ENCODE results near the gene FAM170B. TPM values are rescaled to one million over a fixed set of nuclear protein-coding genes. Genes with fewer than 3 reads are reported as not detected.

The FAM170B gene
- total RNA-seq, 2 experiments from 2014 or later, result not detected

DNA sequence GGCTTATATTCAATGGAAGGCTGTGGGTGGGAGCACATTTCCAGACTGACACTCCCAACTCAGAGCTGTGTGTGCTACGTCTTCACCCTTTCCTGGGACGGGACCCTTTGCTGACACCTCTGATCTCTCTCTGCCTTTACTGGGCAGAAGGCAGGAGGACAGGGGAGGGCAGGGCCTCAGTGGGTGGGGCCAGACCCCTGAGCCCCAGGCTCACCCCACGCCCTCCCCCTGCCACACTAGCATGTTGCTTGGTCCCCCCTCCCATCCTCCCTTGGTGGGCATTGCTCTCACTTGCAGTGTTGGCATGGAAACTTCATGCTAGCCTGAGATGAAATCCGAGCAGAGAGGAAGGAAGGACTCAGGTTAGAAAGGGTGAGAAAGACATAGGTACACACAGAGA, 36.0 kb upstream of the FAM170B start:
- TF ChIP-seq, protein P1, sequence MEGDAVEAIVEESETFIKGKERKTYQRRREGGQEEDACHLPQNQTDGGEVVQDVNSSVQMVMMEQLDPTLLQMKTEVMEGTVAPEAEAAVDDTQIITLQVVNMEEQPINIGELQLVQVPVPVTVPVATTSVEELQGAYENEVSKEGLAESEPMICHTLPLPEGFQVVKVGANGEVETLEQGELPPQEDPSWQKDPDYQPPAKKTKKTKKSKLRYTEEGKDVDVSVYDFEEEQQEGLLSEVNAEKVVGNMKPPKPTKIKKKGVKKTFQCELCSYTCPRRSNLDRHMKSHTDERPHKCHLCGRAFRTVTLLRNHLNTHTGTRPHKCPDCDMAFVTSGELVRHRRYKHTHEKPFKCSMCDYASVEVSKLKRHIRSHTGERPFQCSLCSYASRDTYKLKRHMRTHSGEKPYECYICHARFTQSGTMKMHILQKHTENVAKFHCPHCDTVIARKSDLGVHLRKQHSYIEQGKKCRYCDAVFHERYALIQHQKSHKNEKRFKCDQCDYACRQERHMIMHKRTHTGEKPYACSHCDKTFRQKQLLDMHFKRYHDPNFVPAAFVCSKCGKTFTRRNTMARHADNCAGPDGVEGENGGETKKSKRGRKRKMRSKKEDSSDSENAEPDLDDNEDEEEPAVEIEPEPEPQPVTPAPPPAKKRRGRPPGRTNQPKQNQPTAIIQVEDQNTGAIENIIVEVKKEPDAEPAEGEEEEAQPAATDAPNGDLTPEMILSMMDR (IDR thresholded peaks at IDR 0.05), result no peak
- no peak for DNase-seq
- Mint-ChIP-seq H3K36me3 (ENCODE audit: low read depth) (no peaks in the 10 kb centered on the region), H3K27ac (no peak overlapping the region), H3K4me3 (no peak overlapping the region), H3K4me1 (ENCODE audit: low read depth) (peaks cover 7% of the 10 kb centered on the region), H3K9me3 (no peaks in the 10 kb centered on the region), H3K27me3 (no peaks in the 10 kb centered on the region)
- no peak for ATAC-seq
- intact Hi-C loops (cut with micrococcal nuclease), result no loop called here
- POLR2A ChIA-PET, result no interaction called here
- CTCF ChIA-PET, result no interaction called here

DNA sequence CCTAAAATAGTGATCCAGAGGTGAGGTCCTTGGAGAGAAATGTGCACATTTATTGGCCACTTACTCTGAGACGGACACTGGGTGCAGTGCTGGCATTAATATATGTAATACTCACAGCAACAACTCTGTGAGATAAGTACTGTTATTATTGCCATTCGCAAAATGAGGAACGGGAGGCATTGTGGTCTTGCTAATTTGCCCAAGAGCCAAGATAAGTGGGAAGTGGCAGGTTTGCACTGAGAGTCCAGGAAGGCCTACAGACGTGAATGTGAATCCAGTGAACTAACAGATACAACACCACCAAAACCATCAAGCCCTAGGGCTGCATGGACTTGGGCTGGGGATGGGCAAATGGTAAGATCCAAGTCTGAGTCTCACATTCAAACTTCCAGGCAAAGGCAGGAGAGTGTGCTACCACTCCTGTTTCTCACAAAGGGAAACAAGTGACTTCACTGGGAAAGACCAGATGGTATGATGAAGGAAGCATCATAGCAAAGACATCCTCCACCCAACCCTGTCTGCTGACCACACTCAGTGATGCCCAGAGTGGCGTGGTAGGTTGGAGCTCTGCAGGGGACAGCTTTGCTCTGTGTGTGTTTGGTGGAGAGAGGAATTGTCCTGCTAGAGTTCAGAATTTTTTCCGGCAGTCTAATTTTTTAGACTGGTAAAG, 35.1 kb upstream of the FAM170B start:
- no peak overlapping the region for H3K27ac Mint-ChIP-seq
- DNase-seq (no peak), ATAC-seq (no peak)
- TF ChIP-seq, protein P1 (IDR thresholded peaks at IDR 0.05), result no peak
- intact Hi-C loops (cut with micrococcal nuclease), result no loop called here
- H3K36me3 Mint-ChIP-seq (ENCODE audit: low read depth), result no peaks in the 10 kb centered on the region
- no peaks in the 10 kb centered on the region for H3K27me3 Mint-ChIP-seq
- H3K9me3 Mint-ChIP-seq, result no peaks in the 10 kb centered on the region
- POLR2A ChIA-PET, result no interaction called here
- no peak overlapping the region for H3K4me3 Mint-ChIP-seq
- H3K4me1 Mint-ChIP-seq (ENCODE audit: low read depth), result peaks cover 12% of the 10 kb centered on the region
- CTCF ChIA-PET, result no interaction called here

- Mint-ChIP-seq H3K9me3 (no peaks in the 10 kb centered on the region), H3K4me1 (ENCODE audit: low read depth) (peaks cover 12% of the 10 kb centered on the region), H3K27me3 (no peaks in the 10 kb centered on the region), H3K27ac (no peak overlapping the region), H3K4me3 (no peak overlapping the region), H3K36me3 (ENCODE audit: low read depth) (no peaks in the 10 kb centered on the region)
- POLR2A ChIA-PET, result no interaction called here
- TF ChIP-seq, protein P1 (IDR thresholded peaks at IDR 0.05), result no peak
- intact Hi-C loops (cut with micrococcal nuclease), result no loop called here
- no peak for ATAC-seq
- no peak for DNase-seq
- CTCF ChIA-PET, result no interaction called here
These were observed 34.3 kb upstream of the FAM170B start for GRCh38 chr10:49168171-49168540.

GRCh38 chr10:49167425-49168170, 33.8 kb upstream of the FAM170B start:
- H3K36me3 Mint-ChIP-seq (ENCODE audit: low read depth), result no peaks in the 10 kb centered on the region
- DNase-seq (no peak), ATAC-seq (no peak)
- H3K9me3 Mint-ChIP-seq, result no peaks in the 10 kb centered on the region
- ChIA-PET CTCF (no interaction called here), POLR2A (no interaction called here)
- intact Hi-C loops (cut with micrococcal nuclease), result no loop called here
- TF ChIP-seq, protein P1 (IDR thresholded peaks at IDR 0.05), result no peak
- peaks cover 12% of the 10 kb centered on the region for H3K4me1 Mint-ChIP-seq (ENCODE audit: low read depth)
- H3K4me3 Mint-ChIP-seq, result no peak overlapping the region
- no peaks in the 10 kb centered on the region for H3K27me3 Mint-ChIP-seq
- H3K27ac Mint-ChIP-seq, result no peak overlapping the region
